K562 (cell line): ENCODE data around the gene POLD2.

Experiments used
- BMI1 ChIP-seq: fragments of 150-350 bp; IDR thresholded peaks from 2 replicates; pipeline ENCODE4 v1.6.1; 2014; ENCODE audit warnings: low read length
- GABPA ChIP-seq: fragments of 200-800 bp; sonication (Bioruptor generic); conservative IDR thresholded peaks from 2 replicates; pipeline ENCODE4 v1.6.1; 2016; ENCODE audit warnings: low read depth, missing genetic modification characterization, missing compliant biosample characterization
- YY1 ChIP-seq, 3 experiments: IDR thresholded peaks; 2 replicates each; pipeline ENCODE4 v1.6.1; 2011; ENCODE audit warnings: low read length in 2 of 3, mild to moderate bottlenecking in 2 of 3, moderate library complexity in 2 of 3, borderline replicate concordance in 1 of 3, control low read depth in 1 of 3, low read depth in 1 of 3; ENCODE audit not compliant: insufficient read depth in 3 of 3, insufficient replicate concordance in 2 of 3, control insufficient read depth in 1 of 3, insufficient read length in 1 of 3; ENCODE audit errors: extremely low read depth in 1 of 3
- TF ChIP-seq, protein P1 (sequence below): sonication (generic); formaldehyde crosslinking; IDR thresholded peaks from 2 replicates; pipeline ENCODE4 v1.8.0; 2023; ENCODE audit warnings: mild to moderate bottlenecking, missing genetic modification reagents
- TF ChIP-seq, protein P2 (sequence below), 3 experiments: IDR thresholded peaks in 2 of 3; conservative IDR thresholded peaks in 1 of 3; 2 replicates each; pipeline ENCODE4 v1.5.1; 2011 to 2012; ENCODE audit warnings: low read length in 3 of 3, mild to moderate bottlenecking in 3 of 3, control low read depth in 2 of 3, improper control_type of control experiment in 1 of 3, inconsistent platforms in 1 of 3, low read depth in 1 of 3, mixed read lengths in 1 of 3, moderate library complexity in 1 of 3; ENCODE audit not compliant: insufficient read depth in 2 of 3
- TF ChIP-seq, protein P3 (sequence below): sonication (generic); formaldehyde crosslinking; IDR thresholded peaks from 2 replicates; pipeline ENCODE4 v1.8.1; 2023; ENCODE audit warnings: mild to moderate bottlenecking, missing genetic modification reagents
- TF ChIP-seq, protein P4 (sequence below): IDR thresholded peaks from 2 replicates; pipeline ENCODE4 v1.6.1; 2014; ENCODE audit warnings: antibody characterized with exemption

DNA sequence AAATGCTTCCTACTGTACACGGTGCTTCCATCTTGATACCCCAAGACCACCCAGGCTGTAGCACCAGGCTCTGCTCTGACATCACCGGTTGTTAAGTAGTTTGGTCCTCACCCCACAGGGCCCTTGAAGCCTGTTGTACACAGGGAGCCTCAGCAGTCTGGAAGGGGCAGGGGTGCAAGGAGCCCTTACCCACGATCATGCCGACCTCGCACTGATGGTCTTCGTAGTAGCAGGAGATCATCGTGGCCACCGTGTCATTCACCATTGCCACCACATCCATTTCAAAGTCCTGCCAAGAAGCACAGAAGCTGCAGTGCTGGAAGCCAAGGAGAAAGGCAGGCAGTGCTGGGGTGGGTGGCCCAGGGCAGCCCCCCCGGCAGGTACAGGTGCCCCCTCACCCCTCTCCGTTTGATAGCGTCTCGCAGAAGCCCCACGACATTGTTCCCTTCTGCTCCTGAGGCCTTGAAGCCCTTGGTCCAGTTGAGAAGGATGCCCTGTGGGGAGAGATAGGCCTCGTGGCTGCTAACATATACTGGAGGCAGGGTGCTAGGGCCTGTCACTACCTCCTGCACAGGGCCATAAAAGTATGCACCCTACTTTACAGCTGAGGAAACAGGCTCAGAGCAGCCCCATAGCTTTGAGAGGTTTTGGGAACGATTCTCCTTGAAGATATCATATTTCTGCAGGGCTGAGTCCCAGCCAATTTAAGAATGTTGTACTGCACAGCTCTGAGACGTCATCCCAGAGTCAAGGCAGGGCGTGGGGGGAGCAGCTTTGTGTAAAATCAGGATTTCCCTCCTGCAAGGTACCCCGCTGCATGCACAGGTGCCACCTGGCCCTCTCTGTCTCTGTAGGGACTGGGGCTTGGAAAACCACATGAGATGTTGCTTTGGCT is 26.5 kb upstream of the POLD2 start:
- TF ChIP-seq, protein P1, sequence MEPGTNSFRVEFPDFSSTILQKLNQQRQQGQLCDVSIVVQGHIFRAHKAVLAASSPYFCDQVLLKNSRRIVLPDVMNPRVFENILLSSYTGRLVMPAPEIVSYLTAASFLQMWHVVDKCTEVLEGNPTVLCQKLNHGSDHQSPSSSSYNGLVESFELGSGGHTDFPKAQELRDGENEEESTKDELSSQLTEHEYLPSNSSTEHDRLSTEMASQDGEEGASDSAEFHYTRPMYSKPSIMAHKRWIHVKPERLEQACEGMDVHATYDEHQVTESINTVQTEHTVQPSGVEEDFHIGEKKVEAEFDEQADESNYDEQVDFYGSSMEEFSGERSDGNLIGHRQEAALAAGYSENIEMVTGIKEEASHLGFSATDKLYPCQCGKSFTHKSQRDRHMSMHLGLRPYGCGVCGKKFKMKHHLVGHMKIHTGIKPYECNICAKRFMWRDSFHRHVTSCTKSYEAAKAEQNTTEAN (CRISPR knock-in tag), result no peak
- TF ChIP-seq, protein P2, sequence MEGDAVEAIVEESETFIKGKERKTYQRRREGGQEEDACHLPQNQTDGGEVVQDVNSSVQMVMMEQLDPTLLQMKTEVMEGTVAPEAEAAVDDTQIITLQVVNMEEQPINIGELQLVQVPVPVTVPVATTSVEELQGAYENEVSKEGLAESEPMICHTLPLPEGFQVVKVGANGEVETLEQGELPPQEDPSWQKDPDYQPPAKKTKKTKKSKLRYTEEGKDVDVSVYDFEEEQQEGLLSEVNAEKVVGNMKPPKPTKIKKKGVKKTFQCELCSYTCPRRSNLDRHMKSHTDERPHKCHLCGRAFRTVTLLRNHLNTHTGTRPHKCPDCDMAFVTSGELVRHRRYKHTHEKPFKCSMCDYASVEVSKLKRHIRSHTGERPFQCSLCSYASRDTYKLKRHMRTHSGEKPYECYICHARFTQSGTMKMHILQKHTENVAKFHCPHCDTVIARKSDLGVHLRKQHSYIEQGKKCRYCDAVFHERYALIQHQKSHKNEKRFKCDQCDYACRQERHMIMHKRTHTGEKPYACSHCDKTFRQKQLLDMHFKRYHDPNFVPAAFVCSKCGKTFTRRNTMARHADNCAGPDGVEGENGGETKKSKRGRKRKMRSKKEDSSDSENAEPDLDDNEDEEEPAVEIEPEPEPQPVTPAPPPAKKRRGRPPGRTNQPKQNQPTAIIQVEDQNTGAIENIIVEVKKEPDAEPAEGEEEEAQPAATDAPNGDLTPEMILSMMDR (IDR thresholded peaks at IDR 0.05 in 2 of 3, conservative IDR thresholded peaks at IDR 0.05 in 1 of 3; ENCODE audit: insufficient read depth in 2 of 3, low read depth in 1 of 3, low read length in 3 of 3), result no peak
- TF ChIP-seq GABPA (tag) (no peak), BMI1 (no peak), YY1 (IDR thresholded peaks at IDR 0.05; ENCODE audit: borderline replicate concordance in 1 of 3, control insufficient read depth in 1 of 3, extremely low read depth in 1 of 3, insufficient read depth in 3 of 3, insufficient read length in 1 of 3, insufficient replicate concordance in 2 of 3, low read depth in 1 of 3, low read length in 2 of 3) (no peak)
- TF ChIP-seq, protein P3, sequence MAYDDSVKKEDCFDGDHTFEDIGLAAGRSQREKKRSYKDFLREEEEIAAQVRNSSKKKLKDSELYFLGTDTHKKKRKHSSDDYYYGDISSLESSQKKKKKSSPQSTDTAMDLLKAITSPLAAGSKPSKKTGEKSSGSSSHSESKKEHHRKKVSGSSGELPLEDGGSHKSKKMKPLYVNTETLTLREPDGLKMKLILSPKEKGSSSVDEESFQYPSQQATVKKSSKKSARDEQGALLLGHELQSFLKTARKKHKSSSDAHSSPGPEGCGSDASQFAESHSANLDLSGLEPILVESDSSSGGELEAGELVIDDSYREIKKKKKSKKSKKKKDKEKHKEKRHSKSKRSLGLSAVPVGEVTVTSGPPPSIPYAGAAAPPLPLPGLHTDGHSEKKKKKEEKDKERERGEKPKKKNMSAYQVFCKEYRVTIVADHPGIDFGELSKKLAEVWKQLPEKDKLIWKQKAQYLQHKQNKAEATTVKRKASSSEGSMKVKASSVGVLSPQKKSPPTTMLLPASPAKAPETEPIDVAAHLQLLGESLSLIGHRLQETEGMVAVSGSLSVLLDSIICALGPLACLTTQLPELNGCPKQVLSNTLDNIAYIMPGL (CRISPR knock-in tag), result no peak
- TF ChIP-seq, protein P4, sequence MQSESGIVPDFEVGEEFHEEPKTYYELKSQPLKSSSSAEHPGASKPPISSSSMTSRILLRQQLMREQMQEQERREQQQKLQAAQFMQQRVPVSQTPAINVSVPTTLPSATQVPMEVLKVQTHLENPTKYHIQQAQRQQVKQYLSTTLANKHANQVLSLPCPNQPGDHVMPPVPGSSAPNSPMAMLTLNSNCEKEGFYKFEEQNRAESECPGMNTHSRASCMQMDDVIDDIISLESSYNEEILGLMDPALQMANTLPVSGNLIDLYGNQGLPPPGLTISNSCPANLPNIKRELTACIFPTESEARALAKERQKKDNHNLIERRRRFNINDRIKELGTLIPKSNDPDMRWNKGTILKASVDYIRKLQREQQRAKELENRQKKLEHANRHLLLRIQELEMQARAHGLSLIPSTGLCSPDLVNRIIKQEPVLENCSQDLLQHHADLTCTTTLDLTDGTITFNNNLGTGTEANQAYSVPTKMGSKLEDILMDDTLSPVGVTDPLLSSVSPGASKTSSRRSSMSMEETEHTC, result no peak
